ENCODE measurements around the gene SPRY4. TPM values are rescaled to one million over a fixed set of nuclear protein-coding genes. Genes with fewer than 3 reads are reported as not detected.
"Not testable (repeated sequence)": the region's sequence is repeated elsewhere in the genome, so short reads cannot be mapped to it uniquely, and the experiment has no call there.

Gene SPRY4
- total and polyA plus RNA-seq, 2 experiments from 2014 or later, result 8.5 to 12.8 TPM

DNA sequence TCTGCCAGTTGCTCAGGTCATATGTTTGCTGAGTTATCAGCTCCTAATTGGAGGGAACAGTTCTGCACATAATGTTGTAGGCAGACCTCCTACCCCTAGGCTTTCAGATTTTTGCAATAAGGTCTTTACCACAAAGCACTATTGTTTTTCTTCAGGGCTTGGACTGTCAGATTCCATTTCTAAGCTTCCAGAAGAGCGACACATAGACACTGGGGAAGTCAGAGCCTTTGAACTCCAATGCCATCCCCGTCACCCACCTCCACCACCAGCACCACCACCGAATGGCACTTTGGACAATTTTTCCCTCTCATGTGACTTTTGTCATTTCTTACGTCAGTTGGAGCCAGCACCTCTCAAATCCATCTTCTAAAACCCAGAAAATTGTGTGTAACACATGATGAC is 28.3 kb upstream of the SPRY4 start:
- WGBS, 2 experiments (ENCODE audit: low coverage in 1 of 2, low lambda C conversion rate in 2 of 2, missing lambda C conversion rate in 2 of 2), result 87 to 88% methylated on average over 4 of the region's 4 CpGs
- H3K9ac ChIP-seq, result no peak overlapping the region
- no peaks in the 10 kb centered on the region for H3K9me3 ChIP-seq (ENCODE audit: low read depth)
- no peak overlapping the region for H2AFZ ChIP-seq
- peak; percentile 8 for DNase-seq
- H3K4me3 ChIP-seq, result no peak overlapping the region
- H4K20me1 ChIP-seq (ENCODE audit: insufficient read depth), result no peaks in the 10 kb centered on the region
- peaks cover 26% of the 10 kb centered on the region for H3F3A ChIP-seq (ENCODE audit: insufficient read depth)
- H3K79me2 ChIP-seq (ENCODE audit: insufficient read depth), result no peaks in the 10 kb centered on the region
- H3K27me3 ChIP-seq (replicated peaks; ENCODE audit: insufficient read depth), result no peaks in the 10 kb centered on the region
- H3K36me3 ChIP-seq (ENCODE audit: low read depth), result no peaks in the 10 kb centered on the region
- no peaks in the 10 kb centered on the region for H3K9me2 ChIP-seq (ENCODE audit: insufficient read depth)
- TF ChIP-seq EZH2phosphoT487 (IDR thresholded peaks at IDR 0.05; ENCODE audit: insufficient read depth, low read depth), result no peak
- TF ChIP-seq EZH2 (IDR thresholded peaks at IDR 0.05; ENCODE audit: insufficient read depth, poor library complexity, severe bottlenecking), result no peak
- no peak overlapping the region for H3K27ac ChIP-seq
- in situ Hi-C loops (cut with MboI), result no loop called here
- H3K4me2 ChIP-seq (ENCODE audit: unreplicated experiment), result no peak overlapping the region
- H3K4me1 ChIP-seq (ENCODE audit: insufficient read depth), result peaks cover 8% of the 10 kb centered on the region

DNA sequence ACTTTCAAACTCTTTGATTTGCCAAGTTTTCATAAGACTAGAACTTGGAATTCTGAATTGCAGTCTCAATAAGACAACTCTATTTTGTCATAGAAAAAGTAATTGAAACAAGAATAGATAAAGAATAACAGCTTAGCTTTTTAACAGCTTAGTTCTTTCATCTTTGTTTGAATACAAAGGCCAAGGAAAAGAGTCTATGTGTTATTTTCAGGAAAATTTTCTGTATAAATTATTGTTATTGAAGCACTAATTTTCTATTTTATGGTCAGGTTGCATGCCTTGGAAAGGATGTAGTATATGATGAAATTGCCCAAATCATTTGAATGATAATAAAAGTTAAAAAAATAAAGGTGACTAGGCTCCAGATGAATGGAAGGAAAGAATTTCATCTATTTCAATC is 25.2 kb upstream of the SPRY4 start:
- in situ Hi-C loops (cut with MboI), result no loop called here
- H3K4me3 ChIP-seq, result no peak overlapping the region
- H3F3A ChIP-seq (ENCODE audit: insufficient read depth), result peaks cover 9% of the 10 kb centered on the region; the same call in 1 of the 2 replicates
- no peaks in the 10 kb centered on the region for H4K20me1 ChIP-seq (ENCODE audit: insufficient read depth)
- H3K9ac ChIP-seq, result no peak overlapping the region
- no peak overlapping the region for H3K27ac ChIP-seq
- H3K4me2 ChIP-seq (ENCODE audit: unreplicated experiment), result no peak overlapping the region
- peak; percentile 6 for DNase-seq
- H3K9me2 ChIP-seq (ENCODE audit: insufficient read depth), result no peaks in the 10 kb centered on the region
- H3K9me3 ChIP-seq (ENCODE audit: low read depth), result no peaks in the 10 kb centered on the region
- H3K79me2 ChIP-seq (ENCODE audit: insufficient read depth), result no peaks in the 10 kb centered on the region
- H3K36me3 ChIP-seq (ENCODE audit: low read depth), result no peaks in the 10 kb centered on the region
- H3K27me3 ChIP-seq (replicated peaks; ENCODE audit: insufficient read depth), result no peaks in the 10 kb centered on the region
- TF ChIP-seq EZH2phosphoT487 (IDR thresholded peaks at IDR 0.05; ENCODE audit: insufficient read depth, low read depth), result no peak
- no peak for TF ChIP-seq EZH2 (IDR thresholded peaks at IDR 0.05; ENCODE audit: insufficient read depth, poor library complexity, severe bottlenecking)
- 0 out of 2 replicates have a peak overlapping the region, but pooled peaks have one; percentile 16 for H2AFZ ChIP-seq
- H3K4me1 ChIP-seq (ENCODE audit: insufficient read depth), result no peaks in the 10 kb centered on the region

DNA sequence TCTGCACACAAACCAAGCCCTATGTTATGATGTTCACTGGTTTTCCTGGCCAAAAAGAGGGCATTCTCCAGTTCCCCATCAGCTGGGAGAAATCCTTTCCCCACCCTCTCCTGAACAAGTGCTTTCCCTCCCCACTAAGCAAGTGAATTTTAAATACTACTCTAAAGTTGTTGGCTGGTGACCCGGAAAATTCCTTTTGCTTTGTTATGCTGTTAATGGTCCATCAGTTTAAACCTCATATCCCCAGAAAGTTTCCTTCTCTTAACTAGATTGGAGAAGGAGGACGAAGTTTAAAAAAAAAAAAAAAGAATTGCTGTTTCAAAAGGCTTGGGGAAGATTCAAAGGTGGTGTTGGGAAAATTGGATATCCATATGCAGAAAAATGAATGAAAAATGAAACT is 21.9 kb upstream of the SPRY4 start:
- no peak overlapping the region for H3K4me2 ChIP-seq (ENCODE audit: unreplicated experiment)
- no peak overlapping the region for H3K27ac ChIP-seq
- no peaks in the 10 kb centered on the region for H3K9me2 ChIP-seq (ENCODE audit: insufficient read depth)
- peaks cover 13% of the 10 kb centered on the region for H3K4me1 ChIP-seq (ENCODE audit: insufficient read depth)
- H3K9me3 ChIP-seq (ENCODE audit: low read depth), result no peaks in the 10 kb centered on the region
- in situ Hi-C loops (cut with MboI), result no loop called here
- no peaks in the 10 kb centered on the region for H3K27me3 ChIP-seq (replicated peaks; ENCODE audit: insufficient read depth)
- DNase-seq, result no peak
- peaks cover 16% of the 10 kb centered on the region; the same call in 1 of the 2 replicates for H3F3A ChIP-seq (ENCODE audit: insufficient read depth)
- no peaks in the 10 kb centered on the region for H4K20me1 ChIP-seq (ENCODE audit: insufficient read depth)
- no peaks in the 10 kb centered on the region for H3K36me3 ChIP-seq (ENCODE audit: low read depth)
- no peak overlapping the region for H3K9ac ChIP-seq
- no peak overlapping the region for H3K4me3 ChIP-seq
- no peak for TF ChIP-seq EZH2phosphoT487 (IDR thresholded peaks at IDR 0.05; ENCODE audit: insufficient read depth, low read depth)
- TF ChIP-seq EZH2 (IDR thresholded peaks at IDR 0.05; ENCODE audit: insufficient read depth, poor library complexity, severe bottlenecking), result no peak
- 94 to 100% methylated on average over 2 of the region's 2 CpGs for WGBS, 2 experiments (ENCODE audit: low coverage in 1 of 2, low lambda C conversion rate in 2 of 2, missing lambda C conversion rate in 2 of 2)
- H2AFZ ChIP-seq, result no peak overlapping the region
- 0 out of 2 replicates have a peak, but pooled peaks cover 5% of the 10 kb centered on the region for H3K79me2 ChIP-seq (ENCODE audit: insufficient read depth)

DNA sequence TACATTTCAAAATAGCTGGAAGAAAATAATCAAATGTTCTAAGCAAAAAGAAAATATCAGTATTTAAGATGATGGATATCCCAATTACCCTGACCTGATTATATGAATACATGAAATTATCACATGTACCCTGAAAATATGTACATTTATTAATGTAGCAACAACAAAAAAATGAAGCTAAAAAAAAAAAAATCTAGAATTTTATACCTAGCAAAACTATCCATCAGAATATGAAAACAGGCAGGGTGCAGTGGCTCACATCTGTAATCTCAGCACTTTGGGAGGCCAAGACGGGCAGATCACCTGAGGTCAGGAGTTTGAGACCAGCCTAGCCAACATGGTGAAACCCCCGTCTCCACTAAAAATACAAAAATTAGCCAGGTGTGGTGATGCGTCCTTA is 20.1 kb upstream of the SPRY4 start:
- H3K27me3 ChIP-seq (replicated peaks; ENCODE audit: insufficient read depth); H3K4me2 ChIP-seq (ENCODE audit: unreplicated experiment); H3K36me3 ChIP-seq (ENCODE audit: low read depth); H3K4me3 ChIP-seq; H2AFZ ChIP-seq; H4K20me1 ChIP-seq (ENCODE audit: insufficient read depth); DNase-seq; H3K27ac ChIP-seq; in situ Hi-C loops (cut with MboI); H3K9me2 ChIP-seq (ENCODE audit: insufficient read depth); H3K9ac ChIP-seq; H3K9me3 ChIP-seq (ENCODE audit: low read depth); H3K79me2 ChIP-seq (ENCODE audit: insufficient read depth): not testable (repeated sequence)
- WGBS, 2 experiments (ENCODE audit: low coverage in 1 of 2, low lambda C conversion rate in 2 of 2, missing lambda C conversion rate in 2 of 2), result 95 to 100% methylated on average over 3 of the region's 3 CpGs
- H3K4me1 ChIP-seq (ENCODE audit: insufficient read depth), result peaks cover 14% of the 10 kb centered on the region
- H3F3A ChIP-seq (ENCODE audit: insufficient read depth), result peaks cover 13% of the 10 kb centered on the region; the same call in 1 of the 2 replicates

DNA sequence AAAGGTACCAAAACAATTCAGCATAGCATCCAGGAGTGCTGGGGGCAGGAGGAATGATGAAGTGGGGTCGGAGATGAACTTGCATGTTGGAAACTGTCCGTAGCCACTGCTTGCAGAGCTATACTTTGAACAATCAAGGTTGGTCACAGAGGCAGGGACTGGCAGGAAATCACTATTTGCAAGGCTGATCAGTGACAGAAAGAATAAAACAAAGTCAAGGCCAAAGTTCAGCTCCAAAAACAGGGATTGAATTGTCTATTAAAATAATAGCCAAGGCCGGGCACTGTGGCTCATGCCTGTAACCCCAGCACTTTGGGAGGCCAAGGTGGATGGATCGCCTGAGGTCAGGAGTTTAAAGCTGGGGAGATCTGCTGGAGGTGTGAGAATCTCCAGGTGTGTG is 18.7 kb upstream of the SPRY4 start:
- in situ Hi-C loops (cut with MboI), result no loop called here
- TF ChIP-seq EZH2phosphoT487 (IDR thresholded peaks at IDR 0.05; ENCODE audit: insufficient read depth, low read depth), result no peak
- TF ChIP-seq EZH2 (IDR thresholded peaks at IDR 0.05; ENCODE audit: insufficient read depth, poor library complexity, severe bottlenecking), result no peak

More for the DNA sequence above, 18.7 kb upstream of the SPRY4 start:
- Histone ChIP-seq H3F3A (ENCODE audit: insufficient read depth) (peaks cover 11% of the 10 kb centered on the region; the same call in 1 of the 2 replicates), H3K9me2 (ENCODE audit: insufficient read depth) (no peaks in the 10 kb centered on the region), H3K27me3 (replicated peaks; ENCODE audit: insufficient read depth) (no peaks in the 10 kb centered on the region), H2AFZ (no peak overlapping the region), H4K20me1 (ENCODE audit: insufficient read depth) (no peaks in the 10 kb centered on the region), H3K9ac (no peak overlapping the region), H3K4me3 (no peak overlapping the region), H3K4me2 (ENCODE audit: unreplicated experiment) (no peak overlapping the region), H3K9me3 (ENCODE audit: low read depth) (no peaks in the 10 kb centered on the region), H3K4me1 (ENCODE audit: insufficient read depth) (peaks cover 14% of the 10 kb centered on the region), H3K79me2 (ENCODE audit: insufficient read depth) (0 out of 2 replicates have a peak, but pooled peaks cover 5% of the 10 kb centered on the region), H3K27ac (no peak overlapping the region), H3K36me3 (ENCODE audit: low read depth) (no peaks in the 10 kb centered on the region)
- DNase-seq, result no peak
- 93 to 99% methylated on average over 4 of the region's 4 CpGs for WGBS, 2 experiments (ENCODE audit: low coverage in 1 of 2, low lambda C conversion rate in 2 of 2, missing lambda C conversion rate in 2 of 2)

Measured in GM23248 (cell line).